ENCODE data around the gene ELAVL1.
A peak's percentile ranks its signal among the peaks of the same experiment; 100 is the strongest.
"Not testable (repeated sequence)": the region's sequence is repeated elsewhere in the genome, so short reads cannot be mapped to it uniquely, and the experiment has no call there.

ELAVL1 gene

DNA sequence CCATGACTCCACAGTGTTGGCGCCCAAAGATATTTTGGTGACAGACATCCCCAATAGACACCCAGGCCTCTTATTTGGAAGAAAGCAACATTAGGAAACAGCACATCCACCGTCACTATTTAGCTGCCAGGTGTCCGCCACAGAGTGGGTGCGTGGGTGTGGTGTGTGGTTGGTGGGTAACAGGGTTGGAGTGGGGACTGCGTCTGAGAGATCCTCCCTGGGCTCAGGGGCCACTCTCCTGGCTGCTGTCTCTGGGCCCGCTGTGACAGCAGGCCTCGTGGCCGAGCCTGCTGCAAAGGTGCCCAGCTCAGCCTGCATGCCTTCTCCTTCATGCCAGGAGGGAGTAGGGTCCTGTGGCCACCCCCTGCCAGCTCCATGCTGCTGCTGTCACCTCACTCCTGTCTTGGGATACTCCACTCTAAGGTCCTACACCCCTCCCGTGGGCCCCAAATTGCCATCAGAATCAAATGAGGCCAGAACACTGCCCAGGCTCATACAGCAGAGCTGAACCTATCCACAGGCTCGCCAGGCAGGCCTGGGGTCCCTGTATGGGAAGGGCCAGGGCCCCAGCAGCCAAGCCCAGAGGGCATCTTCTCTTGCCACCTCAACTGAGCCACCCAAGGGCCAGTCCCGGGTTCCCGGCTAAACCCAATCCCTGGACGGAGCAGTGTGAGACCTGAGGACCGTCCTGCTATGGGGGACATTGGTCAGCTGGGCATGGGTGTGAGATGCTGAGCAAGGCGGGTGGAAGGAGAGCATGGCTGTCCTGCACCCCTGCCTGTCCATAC is 37.2 kb downstream of the ELAVL1 start:
- no peak for DNase-seq (ENCODE audit: low read depth)

DNA sequence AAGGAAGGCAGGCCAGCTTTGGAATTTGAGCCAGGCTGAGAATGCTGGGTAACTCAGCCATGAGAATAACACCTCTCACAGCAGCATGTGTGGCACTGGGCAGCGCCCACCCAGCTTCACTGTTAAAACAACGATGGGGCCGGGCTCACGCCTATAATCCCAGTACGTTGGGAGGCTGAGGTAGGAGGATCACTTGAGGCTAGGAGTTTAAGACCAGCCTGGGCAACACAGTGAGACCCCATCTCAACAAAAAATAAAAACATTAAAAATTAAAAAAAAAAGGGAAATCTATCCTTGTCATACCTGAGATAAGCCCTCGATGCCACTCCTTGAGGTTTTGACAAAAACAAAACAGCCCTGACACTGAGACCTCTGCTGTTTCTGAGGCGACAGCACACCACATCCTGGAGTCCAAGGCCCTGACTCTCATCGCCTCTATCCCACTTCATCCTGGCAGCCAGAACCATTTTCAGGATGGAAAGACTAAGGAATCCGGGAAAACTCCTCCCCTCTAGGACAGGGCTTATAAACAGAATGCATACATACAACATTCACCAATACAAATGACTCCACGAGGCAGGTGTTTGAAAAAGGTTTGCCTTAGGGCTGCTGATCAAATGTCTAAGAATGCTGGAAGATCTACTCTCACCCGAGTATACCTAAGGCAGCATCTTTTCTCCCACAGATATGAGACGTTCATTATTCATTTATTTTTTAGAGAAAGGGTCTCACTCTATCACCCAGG is 39.3 kb downstream of the ELAVL1 start:
- DNase-seq (ENCODE audit: low read depth), result no peak

DNA sequence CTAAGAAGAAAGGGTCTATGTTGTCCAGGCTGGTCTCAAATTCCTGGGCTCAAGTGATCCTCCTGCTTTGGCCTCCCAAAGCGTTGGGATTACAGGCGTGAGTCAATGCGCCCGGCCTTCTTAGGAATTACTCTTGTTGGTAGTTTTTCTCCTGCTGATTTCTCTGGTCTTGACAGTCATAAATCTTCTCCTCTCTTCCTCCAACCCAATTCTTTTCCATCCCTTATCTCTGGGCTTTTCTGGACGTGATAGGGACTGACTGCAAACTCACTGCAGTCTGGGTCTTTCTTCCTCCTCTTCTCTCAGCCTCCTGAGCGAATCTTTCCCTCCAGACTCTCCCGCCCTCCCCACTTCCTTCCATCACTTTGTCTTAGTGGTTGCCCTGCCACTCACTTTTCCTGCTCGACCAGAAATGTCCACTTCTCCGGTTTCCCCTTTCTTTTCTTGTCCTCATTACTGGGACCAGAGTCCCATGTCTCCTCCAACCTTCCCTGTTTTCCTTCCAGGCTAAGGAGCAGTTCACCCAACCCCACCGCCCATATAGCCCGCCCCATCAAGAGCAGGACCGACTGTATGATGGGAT is 40.1 kb downstream of the ELAVL1 start:
- DNase-seq (ENCODE audit: low read depth), result no peak

DNA sequence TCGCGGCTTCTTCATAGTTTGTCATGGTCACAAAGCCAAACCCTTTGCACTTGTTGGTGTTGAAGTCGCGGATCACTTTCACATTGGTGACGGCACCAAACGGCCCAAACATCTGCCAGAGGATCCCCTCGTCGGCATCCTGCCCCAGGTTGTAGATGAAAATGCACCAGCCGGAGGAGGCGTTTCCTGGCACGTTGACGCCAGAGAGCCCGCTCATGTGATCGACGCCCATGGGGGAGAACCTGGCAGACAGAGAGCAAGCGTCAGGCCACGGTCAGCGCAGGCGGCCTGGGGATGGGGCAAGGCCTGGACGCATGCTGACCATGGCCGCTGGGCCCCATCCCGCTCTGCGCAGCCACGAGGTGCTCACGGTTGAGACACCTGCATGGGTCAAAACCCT is 41.9 kb downstream of the ELAVL1 start:
- no peak for DNase-seq (ENCODE audit: low read depth)

DNA sequence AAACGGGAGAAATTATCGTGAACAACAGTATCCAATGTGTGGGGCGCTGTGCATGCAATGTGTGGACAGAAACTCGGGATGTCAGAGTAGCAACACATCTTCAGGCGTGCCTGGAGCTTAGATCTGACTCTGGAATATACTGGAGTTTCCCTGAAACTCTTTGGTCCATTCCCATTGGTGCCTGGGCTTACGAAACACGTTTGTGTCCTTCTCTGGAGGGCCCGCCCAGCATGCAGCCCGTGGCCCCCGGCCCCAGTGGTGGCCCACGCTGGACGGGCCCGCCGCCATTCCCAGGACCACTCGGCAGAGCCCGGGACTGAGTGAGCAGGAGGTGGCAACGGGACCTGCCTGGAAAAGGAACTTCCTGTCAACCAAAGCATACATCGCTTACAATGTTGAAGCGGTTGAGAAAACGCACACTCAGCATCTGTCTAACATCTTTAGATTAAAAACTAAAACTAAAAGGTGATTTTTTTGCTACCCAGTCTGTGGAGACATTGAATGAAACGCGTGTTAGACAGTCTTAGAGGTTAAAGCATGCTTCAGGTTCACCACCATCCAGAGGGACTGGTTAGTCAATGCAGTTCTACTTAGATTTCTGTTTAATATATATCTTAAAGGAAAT is 42.7 kb downstream of the ELAVL1 start:
- no peak for DNase-seq (ENCODE audit: low read depth)

DNA sequence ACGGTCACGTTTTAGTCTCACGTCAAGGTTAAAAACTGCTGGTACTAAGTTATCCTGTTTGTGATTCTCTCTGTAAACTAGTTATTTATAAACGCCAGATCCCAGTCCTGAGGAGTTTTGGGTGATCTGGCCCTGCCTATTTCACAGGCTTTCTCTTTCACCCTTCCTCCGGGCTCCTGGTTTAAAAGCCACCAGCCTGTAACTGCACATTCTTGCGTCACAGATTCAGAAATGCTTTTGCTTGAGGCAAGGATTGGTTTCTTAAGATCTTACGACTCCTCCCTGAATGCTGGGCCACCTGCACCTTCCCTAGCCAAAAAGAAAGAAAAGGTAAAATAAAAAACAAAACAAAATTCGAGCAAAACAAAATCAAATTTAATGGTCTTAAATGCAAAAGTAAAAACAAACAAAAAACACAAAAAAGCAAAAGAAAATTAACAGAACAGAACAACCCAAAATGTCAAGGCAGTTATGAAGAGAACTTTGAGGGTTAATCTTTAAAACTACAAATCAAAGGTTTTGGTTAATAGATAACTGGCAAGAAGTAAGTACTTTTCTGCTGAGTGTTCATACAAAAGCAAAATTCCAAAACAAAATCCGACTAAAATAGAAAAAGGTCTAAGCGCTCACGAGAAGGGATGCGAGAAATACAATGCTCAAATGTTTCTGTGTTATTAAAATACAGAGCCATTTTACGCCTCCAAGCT is 43.4 kb downstream of the ELAVL1 start:
- no peak for DNase-seq (ENCODE audit: low read depth)

DNA sequence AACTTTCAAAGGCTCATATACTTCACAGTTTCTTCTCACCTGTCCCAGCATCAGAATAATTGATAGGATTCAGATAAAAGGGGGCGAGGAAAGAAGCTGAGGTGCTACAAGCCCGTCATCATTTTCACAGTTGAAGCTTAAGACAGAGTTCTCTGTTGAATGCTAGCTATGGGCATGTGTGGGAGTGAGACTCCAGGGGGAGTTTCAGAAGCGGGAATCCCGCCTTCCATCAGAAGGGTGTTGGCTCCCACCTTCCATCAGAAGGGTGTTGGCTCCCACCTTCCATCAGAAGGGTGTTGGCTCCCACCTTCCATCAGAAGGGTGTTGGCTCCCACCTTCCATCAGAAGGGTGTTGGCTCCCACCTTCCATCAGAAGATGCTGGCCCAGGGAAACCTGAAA is 44.4 kb downstream of the ELAVL1 start:
- not testable (repeated sequence) for DNase-seq (ENCODE audit: low read depth)

DNA sequence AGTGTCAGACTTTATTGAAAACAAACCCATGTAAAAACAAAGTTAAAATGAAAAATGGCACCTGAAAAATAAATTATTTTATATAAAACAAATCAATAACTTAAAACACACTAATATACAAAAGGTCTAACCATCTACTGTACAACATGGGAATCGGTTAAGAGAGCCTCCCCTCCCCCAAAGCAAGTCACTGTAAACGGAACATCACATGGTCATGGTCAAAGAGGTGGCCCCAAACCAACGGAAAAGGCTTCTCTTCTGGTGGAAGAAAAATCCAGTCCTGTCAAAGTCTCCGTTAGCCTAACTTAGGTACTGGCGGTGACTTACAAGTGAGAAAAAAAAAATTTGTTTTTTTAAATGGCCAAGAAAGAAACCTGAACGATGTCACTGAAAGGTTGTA is 46.2 kb downstream of the ELAVL1 start:
- DNase-seq (ENCODE audit: low read depth), result no peak

DNA sequence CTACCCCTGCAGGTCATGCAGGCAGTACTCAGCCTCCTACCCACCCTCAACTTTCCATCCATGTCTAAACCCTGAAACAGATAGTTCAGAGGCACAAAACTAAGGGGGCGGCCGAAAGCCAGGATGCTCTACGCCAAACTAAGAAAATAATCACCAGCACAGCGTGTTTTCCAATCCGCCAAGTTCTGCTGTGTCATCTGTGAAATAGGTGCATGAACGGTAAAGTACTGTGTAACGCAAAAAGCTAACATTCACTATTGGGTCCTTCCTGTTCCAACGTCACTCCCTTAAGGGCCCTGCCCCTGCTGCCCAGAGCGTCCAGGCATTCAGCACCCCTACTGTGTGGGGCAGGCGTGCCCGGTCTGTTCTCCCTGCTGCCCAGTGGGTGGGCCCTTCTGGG is 49.7 kb downstream of the ELAVL1 start:
- no peak for DNase-seq (ENCODE audit: low read depth)

DNA sequence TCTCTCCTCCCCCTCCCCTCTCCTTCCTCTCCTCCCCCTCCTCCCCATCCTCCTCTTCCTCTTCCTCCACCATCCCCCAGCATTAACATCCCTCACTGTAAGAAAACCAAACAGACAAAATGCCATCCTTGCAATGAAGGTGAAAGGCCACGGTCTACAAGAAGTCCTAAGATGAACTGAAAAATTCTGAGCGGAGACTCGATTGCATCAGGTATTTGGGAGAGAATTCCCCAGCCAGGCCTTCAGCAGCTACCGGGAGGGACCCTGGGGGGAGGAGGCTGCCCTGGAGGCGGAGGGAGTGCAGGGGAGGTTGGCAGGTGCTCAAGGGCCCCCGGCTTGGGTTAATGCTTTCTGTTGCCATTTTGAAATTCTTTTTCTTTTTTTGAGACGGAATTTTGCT is 51.9 kb downstream of the ELAVL1 start:
- DNase-seq (ENCODE audit: low read depth), result no peak

DNA sequence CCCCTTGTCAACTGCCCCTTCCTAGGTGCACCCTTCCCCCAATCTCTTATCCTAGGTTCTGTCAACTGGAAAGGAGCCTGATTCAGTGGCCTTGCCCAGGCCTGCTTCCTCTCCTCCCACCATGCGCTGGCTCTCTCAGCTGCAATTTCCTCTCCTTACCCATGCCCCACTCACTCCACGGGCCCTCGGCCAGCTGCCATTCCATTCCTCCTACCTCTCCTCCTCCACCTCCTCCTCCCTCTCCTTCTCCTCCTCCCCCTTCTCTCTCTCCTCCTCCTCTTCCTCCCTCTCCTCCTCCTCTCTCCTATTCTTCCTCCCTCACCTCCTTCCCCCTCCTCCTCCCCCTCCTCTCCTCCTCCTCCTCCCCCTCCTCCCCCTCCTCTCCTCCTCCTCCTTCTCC is 52.4 kb downstream of the ELAVL1 start:
- DNase-seq (ENCODE audit: low read depth), result no peak

DNA sequence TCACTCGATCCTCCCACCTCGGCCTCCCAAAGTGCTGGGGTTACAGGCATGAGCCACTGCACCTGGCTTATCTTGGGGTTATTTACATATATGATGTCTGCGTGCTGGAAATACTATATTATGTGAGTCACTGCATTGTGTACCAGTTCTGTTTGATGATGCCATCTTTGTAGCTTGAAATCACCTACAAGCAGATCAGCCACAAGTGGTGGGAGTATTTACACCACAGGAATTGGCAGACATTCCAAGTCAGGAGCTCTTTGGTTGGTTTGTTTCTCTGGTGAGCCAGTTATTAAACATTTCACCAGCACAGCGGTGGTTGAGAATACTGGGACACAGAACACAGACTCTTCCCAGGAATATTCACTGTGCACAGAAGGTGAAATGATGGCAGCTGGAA is 57.5 kb downstream of the ELAVL1 start:
- no peak for DNase-seq (ENCODE audit: low read depth)

DNA sequence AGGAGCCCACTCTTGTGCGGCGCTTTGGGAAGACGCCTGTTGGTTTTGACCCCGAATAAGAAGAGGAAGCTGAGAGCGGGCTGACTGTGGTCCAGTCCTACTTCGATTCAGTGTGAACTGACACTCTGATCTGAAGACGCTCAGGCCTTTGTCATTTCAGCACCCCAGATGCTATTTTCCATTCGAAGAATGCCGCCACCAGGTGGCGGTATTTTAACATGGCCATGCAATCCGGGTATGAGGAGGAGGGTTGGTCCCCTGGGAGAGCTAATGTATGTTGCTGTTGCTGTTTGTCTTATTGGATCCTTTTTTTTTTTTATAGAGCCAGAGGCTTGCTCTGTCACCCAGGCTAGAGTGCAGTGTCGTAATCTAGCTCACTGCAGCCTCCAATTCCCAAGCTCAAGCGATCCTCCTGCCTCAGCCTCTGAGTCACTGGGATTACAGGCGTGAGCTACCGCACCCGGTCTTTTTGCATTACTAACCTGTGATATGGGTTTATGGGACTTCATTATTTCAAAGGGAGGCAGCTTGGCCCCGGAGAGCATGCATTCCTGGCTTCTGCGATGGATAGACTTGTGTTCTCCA is 61.2 kb downstream of the ELAVL1 start:
- peak; percentile 73 for DNase-seq (ENCODE audit: low read depth)

DNA sequence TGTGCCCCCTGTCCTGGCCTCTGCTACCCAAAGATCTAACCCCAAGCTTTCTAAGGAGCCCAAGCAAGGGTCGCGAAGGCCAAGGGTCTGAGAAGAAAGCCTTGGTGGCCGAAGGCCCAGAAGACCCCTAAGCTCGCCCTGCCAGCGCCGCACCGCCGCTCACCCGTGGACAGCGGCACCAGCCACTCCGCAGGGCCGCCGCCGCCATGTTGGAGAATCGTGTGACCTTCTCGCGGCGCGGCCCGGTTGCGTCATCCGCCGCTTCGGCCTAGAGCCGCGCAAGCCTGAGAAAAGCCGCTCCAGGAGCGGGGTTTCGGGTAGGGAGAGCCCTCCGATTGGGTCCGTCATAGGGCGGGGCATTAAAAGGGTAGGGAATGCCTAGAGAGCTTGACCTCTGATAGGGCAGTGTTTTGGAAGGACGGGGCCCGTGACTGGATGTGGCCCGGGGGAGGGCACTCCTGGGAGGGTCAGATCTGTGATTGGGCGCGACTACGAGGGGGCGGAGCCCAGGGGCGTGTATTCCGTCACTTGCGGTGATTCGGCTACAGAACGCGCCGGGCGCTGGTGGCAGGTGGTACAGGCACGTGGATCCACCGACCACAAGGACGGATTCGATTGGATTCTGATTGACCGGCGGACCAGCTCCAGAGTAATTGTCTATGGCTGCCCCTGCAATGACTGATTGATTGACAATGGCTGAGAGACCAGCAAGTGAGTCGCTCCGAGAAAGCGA is 61.8 kb downstream of the ELAVL1 start, which contains the start of gene TIMM44:
Gene TIMM44, minus strand, starts transcription at position 223 of the 733 bp plus-strand sequence. Its CDS starts 15 bp downstream, at position 208.
- DNase-seq (ENCODE audit: low read depth), result peak; percentile 96

DNA sequence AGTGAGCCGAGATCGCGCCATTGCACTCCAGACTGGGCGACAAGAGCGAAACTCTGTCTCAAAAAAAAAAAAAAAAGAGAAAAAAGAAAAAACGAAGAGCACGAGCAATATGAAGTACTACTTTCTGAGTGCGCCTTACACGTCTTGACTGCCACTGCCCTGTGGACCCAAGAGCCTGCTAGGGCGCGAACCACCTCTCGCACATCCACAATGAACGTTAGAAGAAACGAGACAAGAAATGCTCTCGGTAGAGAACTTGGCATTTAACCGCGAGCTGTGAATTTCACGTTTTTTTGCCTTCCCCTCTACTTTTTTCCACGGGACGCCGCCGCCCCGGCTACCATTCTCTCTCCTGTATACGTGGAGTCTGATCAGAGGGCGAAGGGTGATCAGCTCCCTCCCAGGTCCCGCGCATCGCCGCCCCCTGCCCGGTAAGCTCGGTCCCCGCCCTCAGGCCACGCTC is 62.4 kb downstream of the ELAVL1 start:
- DNase-seq (ENCODE audit: low read depth), result no peak

DNA sequence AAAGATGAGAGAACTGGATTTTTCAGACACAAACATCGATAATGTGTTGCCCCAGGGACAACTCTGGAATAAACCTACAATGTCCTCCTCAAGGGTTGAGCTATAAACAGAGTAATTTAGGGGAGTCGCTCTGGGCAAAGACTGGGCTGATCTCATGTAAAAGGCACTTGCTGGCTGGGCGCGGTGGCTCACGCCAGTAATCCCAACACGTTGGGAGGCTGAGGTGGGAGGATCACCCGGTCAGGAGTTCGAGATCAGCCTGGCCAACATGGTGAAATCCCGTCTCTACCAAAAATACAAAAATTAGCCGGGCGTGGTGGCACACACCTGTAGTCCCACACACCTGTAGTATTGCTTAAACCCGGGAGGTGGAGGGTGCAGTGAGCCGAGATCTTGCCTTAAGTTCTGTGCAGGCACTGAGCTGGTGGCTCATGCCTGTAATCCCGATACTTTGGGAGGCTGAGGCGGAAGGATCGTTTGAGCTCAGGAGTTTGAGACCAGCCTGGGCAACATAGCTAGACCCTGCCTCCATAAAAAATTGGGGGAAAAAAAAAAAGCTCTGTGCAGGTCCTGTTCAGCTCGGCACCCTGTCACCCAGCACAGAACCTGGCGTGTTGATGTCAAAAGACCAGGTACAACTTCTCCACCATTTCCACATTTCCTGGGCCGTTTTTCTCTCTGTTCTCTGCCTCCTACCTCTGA is 63.4 kb downstream of the ELAVL1 start:
- no peak for DNase-seq (ENCODE audit: low read depth)

DNA sequence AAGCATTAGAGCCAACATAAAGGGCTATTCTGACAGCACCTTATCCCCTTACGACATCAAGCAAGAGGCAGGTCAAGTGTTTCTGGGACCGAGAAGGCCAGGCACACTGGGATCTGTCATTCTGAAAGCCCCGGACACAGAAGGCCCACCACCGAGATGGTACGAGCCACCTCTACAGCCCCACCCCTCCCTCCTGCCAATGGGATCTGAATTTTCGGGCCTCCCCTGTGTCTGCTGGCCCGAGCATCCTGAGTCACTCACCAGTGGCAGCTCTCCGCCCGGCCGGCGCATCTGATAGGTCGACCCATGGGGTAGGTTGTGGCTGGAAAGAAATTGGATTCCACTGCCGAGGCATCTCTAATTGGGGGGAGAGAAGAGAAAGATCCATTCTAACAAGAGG is 64.6 kb downstream of the ELAVL1 start:
- DNase-seq (ENCODE audit: low read depth), result no peak

DNA sequence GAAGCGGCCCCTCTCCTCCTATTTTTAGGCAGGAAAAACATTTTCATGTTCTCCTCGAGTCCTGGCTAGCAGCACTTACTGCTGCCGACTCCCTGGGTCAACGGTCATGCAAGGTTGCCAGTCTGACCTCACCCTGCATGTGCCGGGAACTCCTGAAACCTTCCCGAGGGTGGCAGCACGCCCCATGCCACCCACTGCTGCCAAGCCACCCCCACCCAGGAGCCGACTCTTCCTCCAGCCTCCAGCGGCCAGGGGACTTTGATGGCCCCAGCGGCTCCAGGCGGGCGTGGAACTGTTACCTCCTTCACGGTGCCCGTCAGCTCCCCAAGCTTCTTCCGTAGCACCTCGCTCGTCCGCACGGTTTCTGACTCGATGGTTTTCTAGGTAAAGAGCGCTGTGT is 70.7 kb downstream of the ELAVL1 start:
- no peak for DNase-seq (ENCODE audit: low read depth)

DNA sequence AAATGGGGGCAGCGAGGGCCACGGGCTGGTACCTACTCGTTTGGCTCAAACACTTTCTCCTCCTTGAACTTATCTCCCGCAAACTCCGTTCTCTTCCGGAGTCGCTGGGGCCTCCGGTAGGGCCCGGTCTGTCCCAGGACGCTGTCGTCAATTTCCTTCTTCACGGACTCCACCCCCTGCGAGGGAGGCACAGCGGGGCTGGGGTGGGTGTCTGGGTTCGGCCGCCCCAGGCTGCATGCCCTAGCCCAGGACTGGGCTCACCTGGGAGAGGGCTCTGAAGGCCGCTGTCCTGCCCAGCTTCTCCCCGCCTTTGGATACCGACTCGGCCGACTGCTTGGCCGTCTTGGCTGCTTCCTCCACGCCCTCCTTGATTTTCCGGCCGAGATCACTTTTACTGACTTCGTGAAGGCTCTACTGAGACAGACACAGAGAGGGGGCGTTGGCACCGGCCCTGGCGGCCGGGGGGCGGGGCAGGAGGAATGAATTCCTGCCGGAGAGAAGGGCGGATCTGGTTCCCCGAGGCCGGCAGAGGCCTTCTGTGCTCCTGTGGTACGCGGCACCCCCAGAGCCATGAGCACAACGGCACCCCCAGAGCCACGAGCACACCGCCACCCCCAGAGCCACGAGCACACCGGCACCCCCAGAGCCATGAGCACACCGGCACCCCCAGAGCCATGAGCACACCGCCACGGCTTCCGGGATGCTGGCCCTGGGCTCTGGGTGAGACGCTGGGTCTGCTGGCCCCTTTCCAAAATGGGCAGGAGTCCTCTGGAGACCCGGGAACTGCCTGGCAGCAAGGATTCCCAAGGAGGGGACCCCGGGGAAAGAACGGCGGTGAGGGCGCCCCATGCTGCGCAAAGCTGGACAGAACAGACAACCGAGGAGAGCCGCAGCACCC is 71.4 kb downstream of the ELAVL1 start:
- DNase-seq (ENCODE audit: low read depth), result no peak

All from stimulated activated CD8-positive, alpha-beta memory T cell treated with anti-CD3 and anti-CD28 coated beads, Interleukin-7, amount 100 ng/mL, for 24 hours (primary cell).